B cell (primary cell): ENCODE data around the gene ATCAY. TPM values are rescaled to one million over a fixed set of nuclear protein-coding genes. Genes with fewer than 3 reads are reported as not detected.

ENCODE experiments used
- ATAC-seq: fragments of 200-7000 bp; cut with Tn5 transposase; one replicate; pipeline ENCODE4 v1.10.0; 2021; ENCODE audit warnings: low read depth, mild to moderate bottlenecking, moderate number of reproducible peaks, moderate library complexity
- CTCF ChIA-PET: fragments of 350-600 bp; sonication (Branson Sonifier 250); formaldehyde crosslinking; loops from one replicate; lab custom pipeline; 2021; ENCODE audit warnings: antibody characterized with exemption, inconsistent platforms; lab: Charles Lee
- POLR2A ChIA-PET: fragments of 350-600 bp; sonication (Branson Sonifier 250); formaldehyde crosslinking; loops from one replicate; lab custom pipeline; 2021; ENCODE audit warnings: antibody characterized with exemption; lab: Charles Lee
- DNase-seq: peaks from one replicate; pipeline ENCODE4 v3.0.0; 2013
- H2AFZ ChIP-seq: 2 replicates; pipeline ENCODE4 v1.6.1; 2012; ENCODE audit warnings: mild to moderate bottlenecking, low read depth, low read length; ENCODE audit not compliant: insufficient read depth, poor library complexity, severe bottlenecking
- H3K27ac ChIP-seq, 2 donors: 1 replicate in 1 of 2; 2 replicates in 1 of 2; pipeline ENCODE4 v1.5.1; 2012 to 2013; ENCODE audit warnings: low read length in 2 of 2, mild to moderate bottlenecking in 2 of 2, moderate library complexity in 1 of 2
- H3K27me3 ChIP-seq, 4 experiments: fragments of 200-600 bp in 1 of 4; sonication (generic) in 1 of 4; replicated peaks in 1 of 4; 1 replicate in 2 of 4; 2 replicates in 2 of 4; pipeline versions ENCODE4 v1.6.1 to v1.7.0; 2013 to 2016; ENCODE audit warnings: low read length in 3 of 4, mild to moderate bottlenecking in 2 of 4, mixed read lengths in 1 of 4, moderate library complexity in 1 of 4; ENCODE audit not compliant: insufficient read depth in 4 of 4, control insufficient read depth in 3 of 4; ENCODE audit errors: control extremely low read depth in 1 of 4
- H3K36me3 ChIP-seq, 2 experiments: replicated peaks in 1 of 2; 1 replicate in 1 of 2; 2 replicates in 1 of 2; pipeline versions ENCODE4 v1.6.1 to v1.7.1; 2013; ENCODE audit warnings: low read length in 1 of 2; ENCODE audit not compliant: insufficient read depth in 2 of 2, control insufficient read depth in 1 of 2; ENCODE audit errors: control extremely low read depth in 1 of 2, extremely low read depth in 1 of 2
- H3K4me1 ChIP-seq, 2 donors: fragments of 200-600 bp in 1 of 2; sonication (generic) in 1 of 2; 1 replicate in 1 of 2; 2 replicates in 1 of 2; pipeline versions ENCODE4 v1.5.1 to v1.6.1; 2013 to 2017; ENCODE audit warnings: low read length in 2 of 2; ENCODE audit not compliant: control insufficient read depth in 2 of 2, insufficient read depth in 2 of 2
- H3K4me2 ChIP-seq: replicated peaks from 2 replicates; pipeline ENCODE3; 2012; ENCODE audit warnings: mild to moderate bottlenecking, low read depth, low read length; ENCODE audit not compliant: poor library complexity, severe bottlenecking
- H3K4me3 ChIP-seq, 5 experiments: fragments of 200-600 bp in 1 of 5; sonication (generic) in 1 of 5; 1 replicate in 3 of 5; 2 replicates in 2 of 5; pipeline versions ENCODE4 v1.5.1 to v1.7.0; 2011 to 2016; ENCODE audit warnings: low read length in 4 of 5, mild to moderate bottlenecking in 4 of 5, low read depth in 2 of 5, control low read depth in 1 of 5, moderate library complexity in 1 of 5; ENCODE audit not compliant: insufficient read depth in 1 of 5; ENCODE audit errors: control extremely low read depth in 1 of 5, extremely low read depth in 1 of 5
- H3K79me2 ChIP-seq: fragments of 200-600 bp; sonication (generic); one replicate; pipeline ENCODE4 v1.6.0; 2016; ENCODE audit warnings: low read length; ENCODE audit not compliant: control insufficient read depth, insufficient read depth
- H3K9ac ChIP-seq: fragments of 200-600 bp; sonication (generic); 2 replicates; pipeline ENCODE4 v1.6.1; 2017; ENCODE audit warnings: mild to moderate bottlenecking, low read length, moderate library complexity
- H3K9me3 ChIP-seq, 3 donors: one replicate each; pipeline versions ENCODE4 v1.6.1 to v1.7.1; 2013; ENCODE audit warnings: low read length in 2 of 3; ENCODE audit not compliant: control insufficient read depth in 2 of 3, insufficient read depth in 1 of 3; ENCODE audit errors: control extremely low read depth in 1 of 3
- H4K20me1 ChIP-seq: 2 replicates; pipeline ENCODE4 v1.6.0; 2012; ENCODE audit warnings: mild to moderate bottlenecking, low read length; ENCODE audit not compliant: insufficient read depth, control insufficient read depth, poor library complexity, severe bottlenecking
- H3K27ac Mint-ChIP-seq: one replicate; pipeline ENCODE4 v1.8.0; 2021; ENCODE audit warnings: mixed read lengths
- H3K27me3 Mint-ChIP-seq: one replicate; pipeline ENCODE4 v1.8.0; 2021; ENCODE audit warnings: mixed read lengths
- H3K4me1 Mint-ChIP-seq: one replicate; pipeline ENCODE4 v1.8.0; 2021; ENCODE audit warnings: mixed read lengths
- H3K4me3 Mint-ChIP-seq: one replicate; pipeline ENCODE4 v1.8.0; 2021; ENCODE audit warnings: mixed read lengths
- H3K9me3 Mint-ChIP-seq: one replicate; pipeline ENCODE4 v1.8.0; 2022; ENCODE audit warnings: mixed read lengths; ENCODE audit not compliant: insufficient read depth
- EZH2 ChIP-seq: IDR thresholded peaks from 2 replicates; pipeline ENCODE4 v1.6.1; 2012; ENCODE audit warnings: borderline replicate concordance, low read depth, mild to moderate bottlenecking, moderate library complexity, low read length; ENCODE audit not compliant: insufficient read depth, poor library complexity, severe bottlenecking
- WGBS: methylation state at CpG from one replicate; pipeline ENCODE4 v1.1.5; 2013; ENCODE audit warnings: missing lambda C conversion rate; ENCODE audit not compliant: insufficient coverage; 5-methylcytosine and 5-hydroxymethylcytosine counted together
- intact Hi-C: fragments of 100-400 bp; cut with micrococcal nuclease; formaldehyde crosslinking; loops from one replicate; pipeline ENCODE4 v1.10.0; 2022
- polyA plus RNA-seq: library from polyadenylated mRNA; depleted of rRNA; stranded (reverse); fragments of >200 nt; gene quantifications from 2 replicates; pipeline ENCODE4 v1.2.3, GENCODE V29; 2012
- total RNA-seq, 2 donors: library from RNA; stranded (reverse); fragments of 120-200 nt in 1 of 2; gene quantifications; 1 replicate in 1 of 2; 2 replicates in 1 of 2; pipeline versions ENCODE4 v1.2.3 to v1.2.4, GENCODE V29; 2013 to 2022
- TF ChIP-seq, protein P1 (sequence below): fragments of 200-600 bp; IDR thresholded peaks from one replicate; pipeline ENCODE4 v1.8.0; 2022; ENCODE audit warnings: antibody characterized with exemption, mild to moderate bottlenecking

ATCAY gene
- total and polyA plus RNA-seq, 2 donors (not counting 1 experiment from before 2014, with no cell fraction given): not detected

GRCh38 chr19:3836887-3837286 lies 43.6 kb upstream of the ATCAY start:
- ATAC-seq (no peak), DNase-seq (no peak)
- Histone ChIP-seq H2AFZ (no peak overlapping the region), H4K20me1 (no peaks in the 10 kb centered on the region), H3K4me1 (no peaks in the 10 kb centered on the region), H3K79me2 (no peaks in the 10 kb centered on the region), H3K9me3 (peaks cover 0 to 3% (median 0%) of the 10 kb centered on the region in 3 donors), H3K36me3 (no peaks in the 10 kb centered on the region), H3K4me3 (no peak overlapping the region), H3K9ac (no peak overlapping the region), H3K27me3 (no peaks in the 10 kb centered on the region), H3K27ac (no peak overlapping the region), H3K4me2 (no peak overlapping the region)
- Mint-ChIP-seq H3K9me3 (no peaks in the 10 kb centered on the region), H3K4me1 (no peaks in the 10 kb centered on the region), H3K4me3 (no peak overlapping the region), H3K27ac (no peak overlapping the region), H3K27me3 (no peaks in the 10 kb centered on the region)
- TF ChIP-seq EZH2: no peak
- TF ChIP-seq, protein P1, sequence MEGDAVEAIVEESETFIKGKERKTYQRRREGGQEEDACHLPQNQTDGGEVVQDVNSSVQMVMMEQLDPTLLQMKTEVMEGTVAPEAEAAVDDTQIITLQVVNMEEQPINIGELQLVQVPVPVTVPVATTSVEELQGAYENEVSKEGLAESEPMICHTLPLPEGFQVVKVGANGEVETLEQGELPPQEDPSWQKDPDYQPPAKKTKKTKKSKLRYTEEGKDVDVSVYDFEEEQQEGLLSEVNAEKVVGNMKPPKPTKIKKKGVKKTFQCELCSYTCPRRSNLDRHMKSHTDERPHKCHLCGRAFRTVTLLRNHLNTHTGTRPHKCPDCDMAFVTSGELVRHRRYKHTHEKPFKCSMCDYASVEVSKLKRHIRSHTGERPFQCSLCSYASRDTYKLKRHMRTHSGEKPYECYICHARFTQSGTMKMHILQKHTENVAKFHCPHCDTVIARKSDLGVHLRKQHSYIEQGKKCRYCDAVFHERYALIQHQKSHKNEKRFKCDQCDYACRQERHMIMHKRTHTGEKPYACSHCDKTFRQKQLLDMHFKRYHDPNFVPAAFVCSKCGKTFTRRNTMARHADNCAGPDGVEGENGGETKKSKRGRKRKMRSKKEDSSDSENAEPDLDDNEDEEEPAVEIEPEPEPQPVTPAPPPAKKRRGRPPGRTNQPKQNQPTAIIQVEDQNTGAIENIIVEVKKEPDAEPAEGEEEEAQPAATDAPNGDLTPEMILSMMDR: no peak
- ChIA-PET CTCF (no interaction called here), POLR2A (no interaction called here)
- 97% methylated on average over 5 of the region's 6 CpGs for WGBS
- intact Hi-C loops: no loop called here

- no peak overlapping the region for H2AFZ ChIP-seq
- H3K4me1 Mint-ChIP-seq: no peaks in the 10 kb centered on the region
- H3K27me3 ChIP-seq: no peaks in the 10 kb centered on the region
- no peak overlapping the region for H3K4me3 Mint-ChIP-seq
- no peak overlapping the region for H3K4me3 ChIP-seq
- no peaks in the 10 kb centered on the region for H3K79me2 ChIP-seq
- DNase-seq (no peak), ATAC-seq (no peak)
- no peak overlapping the region for H3K4me2 ChIP-seq
- H3K4me1 ChIP-seq: no peaks in the 10 kb centered on the region
- H3K27me3 Mint-ChIP-seq: no peaks in the 10 kb centered on the region
- 98% methylated on average over 17 of the region's 17 CpGs for WGBS
- ChIA-PET CTCF (no interaction called here), POLR2A (no interaction called here)
- no peak overlapping the region for H3K27ac ChIP-seq
- H3K9me3 Mint-ChIP-seq: no peaks in the 10 kb centered on the region
- no peak overlapping the region for H3K27ac Mint-ChIP-seq
- no peak overlapping the region for H3K9ac ChIP-seq
- H4K20me1 ChIP-seq: no peaks in the 10 kb centered on the region
- intact Hi-C loops: no loop called here
- no peak for TF ChIP-seq EZH2
- TF ChIP-seq, protein P1: no peak
- H3K9me3 ChIP-seq: peaks cover 0 to 3% (median 0%) of the 10 kb centered on the region in 3 donors
- H3K36me3 ChIP-seq: no peaks in the 10 kb centered on the region
These were observed 43.2 kb upstream of the ATCAY start for GRCh38 chr19:3837332-3837731.
